ENCODE results near the gene RPL19. TPM values are rescaled to one million over a fixed set of nuclear protein-coding genes. Genes with fewer than 3 reads are reported as not detected.
"Not testable (repeated sequence)": the region's sequence is repeated elsewhere in the genome, so short reads cannot be mapped to it uniquely, and the experiment has no call there.

Gene RPL19
- total RNA-seq, 2 experiments from 2014 or later = 3,132 to 4,395 TPM

DNA sequence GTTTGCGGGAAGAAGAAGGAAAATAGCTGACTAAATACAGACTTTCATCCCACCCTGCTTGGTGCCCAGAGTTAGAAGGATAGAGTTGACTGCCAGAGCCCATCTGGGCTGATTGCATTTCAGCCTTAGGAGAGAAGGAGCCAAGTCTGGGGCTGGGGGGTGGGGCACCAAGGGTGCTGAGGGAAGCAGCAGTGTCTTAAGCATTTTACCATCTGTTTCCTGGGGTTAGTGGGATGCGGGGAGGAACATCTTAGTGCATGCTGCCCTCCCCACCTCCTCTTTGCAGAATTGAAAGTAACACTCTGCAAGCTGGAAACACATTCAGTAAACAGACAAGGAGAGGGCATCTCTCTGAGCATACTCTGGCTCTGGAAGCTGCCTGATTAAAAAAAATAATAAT, 32.6 kb upstream of the RPL19 start:
- intact Hi-C loops (cut with micrococcal nuclease; ENCODE audit: unreplicated experiment) = no loop called here
- ChIA-PET CTCF (ENCODE audit: unreplicated experiment) (no interaction called here), POLR2A (interaction anchor here (0.6 to 0.7 kb wide), 5 partner anchors 51 to 1548 kb away, joined by 3 to 6 read pairs (median 3); no protein-coding TSS in a partner anchor)

DNA sequence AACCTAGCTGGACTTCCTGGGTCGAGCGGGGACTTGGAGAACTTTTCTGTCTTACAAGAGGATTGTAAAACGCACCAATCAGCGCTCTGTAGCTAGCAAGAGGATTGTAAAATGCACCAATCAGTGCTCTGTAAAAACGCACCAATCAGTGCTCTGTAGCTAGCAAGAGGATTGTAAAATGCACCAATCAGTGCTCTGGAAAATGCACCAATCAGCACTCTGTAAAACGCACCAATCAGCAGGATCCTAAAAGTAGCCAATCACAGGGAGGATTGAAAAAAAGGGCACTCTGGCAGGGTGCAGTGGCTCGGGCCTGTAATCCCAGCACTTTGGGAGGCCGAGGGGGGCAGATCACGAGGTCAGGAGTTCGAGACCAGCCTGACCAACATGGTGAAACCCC, 31.6 kb upstream of the RPL19 start:
- H3K4me2 ChIP-seq (ENCODE audit: low read length); H2AFZ ChIP-seq (ENCODE audit: low read length); BruUV-seq (replicated peaks); H3K9me2 ChIP-seq (ENCODE audit: insufficient read depth, low read length); intact Hi-C loops (cut with micrococcal nuclease; ENCODE audit: unreplicated experiment); H3K79me2 ChIP-seq (ENCODE audit: insufficient read depth, low read depth, low read length); DNase-seq (ENCODE audit: low spot score); H4K20me1 ChIP-seq (ENCODE audit: insufficient read depth, low read length); POLR2A ChIA-PET; H3K4me3 ChIP-seq (ENCODE audit: low read depth, low read length, poor library complexity, severe bottlenecking); H3K9me3 ChIP-seq (ENCODE audit: low read length); H3K36me3 ChIP-seq (ENCODE audit: insufficient read depth, low read length): not testable (repeated sequence)
- Histone ChIP-seq H3K27ac (ENCODE audit: low read depth, low read length, poor library complexity, severe bottlenecking) (peak overlapping the region; percentile 72), H3K4me1 (ENCODE audit: insufficient read depth, low read length, poor library complexity, severe bottlenecking) (peaks cover 84% of the 10 kb centered on the region)
- CTCF ChIA-PET (ENCODE audit: unreplicated experiment) = interaction anchor here (0.6 kb wide), 1 partner anchor 523 kb away, joined by 6 read pairs; no protein-coding TSS in a partner anchor

More for the DNA sequence above, 32.6 kb upstream of the RPL19 start:
- Histone ChIP-seq H4K20me1 (ENCODE audit: insufficient read depth, low read length) (no peaks in the 10 kb centered on the region), H3K4me1 (ENCODE audit: insufficient read depth, low read length, poor library complexity, severe bottlenecking) (peaks cover 73% of the 10 kb centered on the region), H3K9me3 (ENCODE audit: low read length) (peaks cover 3% of the 10 kb centered on the region; the same call in 1 of the 2 replicates), H3K79me2 (ENCODE audit: insufficient read depth, low read depth, low read length) (no peaks in the 10 kb centered on the region), H2AFZ (ENCODE audit: low read length) (peak overlapping the region; percentile 28; the same call in 1 of the 2 replicates), H3K9me2 (ENCODE audit: insufficient read depth, low read length) (no peaks in the 10 kb centered on the region), H3K4me3 (ENCODE audit: low read depth, low read length, poor library complexity, severe bottlenecking) (peak overlapping the region; percentile 25), H3K4me2 (ENCODE audit: low read length) (peak overlapping the region; percentile 55), H3K36me3 (ENCODE audit: insufficient read depth, low read length) (no peaks in the 10 kb centered on the region), H3K27ac (ENCODE audit: low read depth, low read length, poor library complexity, severe bottlenecking) (peak overlapping the region; percentile 72)
- TF ChIP-seq, protein P1, sequence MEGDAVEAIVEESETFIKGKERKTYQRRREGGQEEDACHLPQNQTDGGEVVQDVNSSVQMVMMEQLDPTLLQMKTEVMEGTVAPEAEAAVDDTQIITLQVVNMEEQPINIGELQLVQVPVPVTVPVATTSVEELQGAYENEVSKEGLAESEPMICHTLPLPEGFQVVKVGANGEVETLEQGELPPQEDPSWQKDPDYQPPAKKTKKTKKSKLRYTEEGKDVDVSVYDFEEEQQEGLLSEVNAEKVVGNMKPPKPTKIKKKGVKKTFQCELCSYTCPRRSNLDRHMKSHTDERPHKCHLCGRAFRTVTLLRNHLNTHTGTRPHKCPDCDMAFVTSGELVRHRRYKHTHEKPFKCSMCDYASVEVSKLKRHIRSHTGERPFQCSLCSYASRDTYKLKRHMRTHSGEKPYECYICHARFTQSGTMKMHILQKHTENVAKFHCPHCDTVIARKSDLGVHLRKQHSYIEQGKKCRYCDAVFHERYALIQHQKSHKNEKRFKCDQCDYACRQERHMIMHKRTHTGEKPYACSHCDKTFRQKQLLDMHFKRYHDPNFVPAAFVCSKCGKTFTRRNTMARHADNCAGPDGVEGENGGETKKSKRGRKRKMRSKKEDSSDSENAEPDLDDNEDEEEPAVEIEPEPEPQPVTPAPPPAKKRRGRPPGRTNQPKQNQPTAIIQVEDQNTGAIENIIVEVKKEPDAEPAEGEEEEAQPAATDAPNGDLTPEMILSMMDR (conservative IDR thresholded peaks at IDR 0.05; ENCODE audit: low read length) = no peak
- TF ChIP-seq EZH2phosphoT487 (IDR thresholded peaks at IDR 0.05; ENCODE audit: borderline replicate concordance, low read depth, low read length) = no peak
- DNase-seq (ENCODE audit: low spot score) = peak; percentile 75
- no TSS peak for BruUV-seq (replicated peaks)

DNA sequence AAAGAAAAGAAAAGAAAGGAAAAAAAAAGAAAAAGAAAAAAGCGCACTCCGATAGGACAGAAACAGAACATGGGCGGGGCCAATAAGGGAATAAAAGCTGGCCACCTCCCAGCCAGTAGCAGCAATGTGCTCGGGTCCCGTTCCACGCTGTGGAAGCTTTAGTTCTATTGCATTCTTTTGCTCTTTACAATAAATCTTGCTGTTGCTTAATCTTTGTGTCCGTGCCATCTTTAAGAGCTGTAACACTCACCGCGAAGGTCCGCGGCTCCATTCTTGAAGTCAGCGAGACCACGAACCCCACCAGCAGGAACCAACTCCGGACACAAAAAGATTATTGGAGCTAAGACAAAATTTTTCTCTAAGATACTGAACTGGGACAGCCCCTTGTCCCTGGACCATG, 31.0 kb upstream of the RPL19 start:
- TF ChIP-seq EZH2phosphoT487 (IDR thresholded peaks at IDR 0.05; ENCODE audit: borderline replicate concordance, low read depth, low read length) = no peak
- TF ChIP-seq, protein P1 (conservative IDR thresholded peaks at IDR 0.05; ENCODE audit: low read length) = no peak
- Histone ChIP-seq H3K27ac (ENCODE audit: low read depth, low read length, poor library complexity, severe bottlenecking) (peak overlapping the region; percentile 89), H3K4me3 (ENCODE audit: low read depth, low read length, poor library complexity, severe bottlenecking) (no peak overlapping the region), H3K36me3 (ENCODE audit: insufficient read depth, low read length) (no peaks in the 10 kb centered on the region), H3K79me2 (ENCODE audit: insufficient read depth, low read depth, low read length) (no peaks in the 10 kb centered on the region), H2AFZ (ENCODE audit: low read length) (no peak overlapping the region), H3K4me1 (ENCODE audit: insufficient read depth, low read length, poor library complexity, severe bottlenecking) (peaks cover 88% of the 10 kb centered on the region), H4K20me1 (ENCODE audit: insufficient read depth, low read length) (no peaks in the 10 kb centered on the region), H3K4me2 (ENCODE audit: low read length) (no peak overlapping the region), H3K9me2 (ENCODE audit: insufficient read depth, low read length) (no peaks in the 10 kb centered on the region), H3K9me3 (ENCODE audit: low read length) (peaks cover 3% of the 10 kb centered on the region; the same call in 1 of the 2 replicates)
- ChIA-PET POLR2A (interaction anchor here (0.7 to 2.9 kb wide), 2 partner anchors 15 to 112 kb away, joined by 6 to 8 read pairs; no protein-coding TSS in a partner anchor), CTCF (ENCODE audit: unreplicated experiment) (no interaction called here)
- intact Hi-C loops (cut with micrococcal nuclease; ENCODE audit: unreplicated experiment) = no loop called here
- BruUV-seq (replicated peaks) = no TSS peak
- no peak for DNase-seq (ENCODE audit: low spot score)
